Measurements from ENCODE around the gene AUTS2.

Gene AUTS2

GRCh38 chr7:69684369-69685292 lies 86.4 kb downstream of the AUTS2 start:
- no peak for DNase-seq (ENCODE audit: low read depth in 4 of 4, low spot score in 1 of 4)

GRCh38 chr7:69685293-69685631 lies 87.0 kb downstream of the AUTS2 start:
- DNase-seq (ENCODE audit: low read depth in 4 of 4, low spot score in 1 of 4): no peak

- no peak for DNase-seq (ENCODE audit: low read depth in 4 of 4, low spot score in 1 of 4)
Measured at GRCh38 chr7:69686366-69686765, 88.1 kb downstream of the AUTS2 start.

DNA sequence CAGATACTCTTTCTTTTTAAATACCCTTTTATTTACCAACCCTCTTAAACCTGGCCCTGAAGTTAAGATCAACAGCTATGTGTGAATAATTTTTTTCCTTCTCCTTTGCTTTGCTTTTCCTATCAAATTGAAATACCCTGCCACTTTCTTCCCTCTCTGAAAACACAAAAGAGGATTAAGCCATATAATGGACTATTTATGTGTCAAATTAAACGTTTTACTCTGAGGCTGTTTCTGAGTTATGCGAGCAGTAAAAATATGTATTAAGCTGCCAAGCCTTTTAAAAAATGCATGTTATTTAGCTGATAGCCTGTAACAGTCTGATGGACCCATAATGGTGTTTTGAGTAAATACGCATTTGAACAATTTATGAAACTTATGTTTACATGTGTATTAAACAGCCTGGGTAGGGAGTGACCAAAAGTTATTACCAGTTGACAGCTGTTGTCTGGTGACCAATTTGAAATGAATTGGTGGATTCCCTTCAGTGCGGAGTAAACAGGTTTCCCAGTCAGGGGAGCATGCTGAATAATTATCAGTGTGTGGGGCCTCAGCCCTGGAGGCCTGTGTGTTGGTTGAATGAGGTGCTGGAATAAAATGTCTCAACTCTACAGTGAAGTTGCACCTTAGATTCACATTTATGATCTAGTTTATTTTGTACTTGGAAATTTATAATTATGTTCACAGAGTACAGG lies 89.6 kb downstream of the AUTS2 start:
- no peak for DNase-seq (ENCODE audit: low read depth in 4 of 4, low spot score in 1 of 4)

- DNase-seq (ENCODE audit: low read depth in 4 of 4, low spot score in 1 of 4): no peak
Measured at GRCh38 chr7:69690329-69690728, 92.1 kb downstream of the AUTS2 start.

GRCh38 chr7:69691327-69691726 lies 93.1 kb downstream of the AUTS2 start:
- no peak for DNase-seq (ENCODE audit: low read depth in 4 of 4, low spot score in 1 of 4)

DNA sequence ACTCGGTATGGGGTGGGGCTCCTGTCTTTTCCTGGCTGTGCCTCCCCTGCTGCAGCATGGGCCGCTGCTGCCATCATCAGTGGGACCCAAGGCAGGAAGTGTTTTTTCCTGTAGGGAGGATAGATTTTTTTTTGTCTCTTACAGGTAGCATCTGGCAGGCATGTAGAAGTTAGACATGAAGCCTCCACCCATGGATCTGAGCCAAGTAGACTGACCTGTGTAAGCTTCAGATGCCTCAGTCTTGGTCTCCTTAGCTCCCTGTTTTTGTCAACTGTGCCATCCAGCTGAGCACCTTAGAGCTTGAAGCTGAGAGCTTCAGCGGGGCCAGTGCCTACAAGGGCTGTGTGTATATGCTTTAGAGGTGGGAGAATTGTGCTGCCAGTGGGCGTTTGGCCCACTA lies 93.5 kb downstream of the AUTS2 start:
- no peak for DNase-seq (ENCODE audit: low read depth in 4 of 4, low spot score in 1 of 4)

- no peak for DNase-seq (ENCODE audit: low read depth in 4 of 4, low spot score in 1 of 4)
Measured at GRCh38 chr7:69692611-69693010, 94.3 kb downstream of the AUTS2 start.

DNA sequence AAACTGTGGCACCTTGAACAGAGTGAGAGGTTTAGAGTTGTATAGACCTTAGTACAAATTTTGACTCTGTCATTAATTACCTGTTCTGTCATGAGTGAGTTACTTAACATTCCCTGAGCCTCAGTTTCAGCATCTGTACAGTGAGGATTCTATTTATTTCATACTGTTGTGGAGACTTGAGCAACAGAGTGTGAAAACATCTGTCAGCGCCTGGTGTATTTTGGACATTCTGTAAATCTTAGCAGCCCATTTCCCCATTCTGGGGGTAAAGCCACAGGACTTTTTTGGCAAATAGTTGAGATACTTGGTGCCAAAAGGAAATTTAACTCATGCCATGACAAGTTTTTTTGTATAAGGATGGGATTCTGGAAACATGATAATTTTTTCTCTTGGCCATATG lies 94.8 kb downstream of the AUTS2 start:
- no peak for DNase-seq (ENCODE audit: low read depth in 4 of 4, low spot score in 1 of 4)

GRCh38 chr7:69696054-69696591 lies 97.8 kb downstream of the AUTS2 start:
- no peak for DNase-seq (ENCODE audit: low read depth in 4 of 4, low spot score in 1 of 4)

DNA sequence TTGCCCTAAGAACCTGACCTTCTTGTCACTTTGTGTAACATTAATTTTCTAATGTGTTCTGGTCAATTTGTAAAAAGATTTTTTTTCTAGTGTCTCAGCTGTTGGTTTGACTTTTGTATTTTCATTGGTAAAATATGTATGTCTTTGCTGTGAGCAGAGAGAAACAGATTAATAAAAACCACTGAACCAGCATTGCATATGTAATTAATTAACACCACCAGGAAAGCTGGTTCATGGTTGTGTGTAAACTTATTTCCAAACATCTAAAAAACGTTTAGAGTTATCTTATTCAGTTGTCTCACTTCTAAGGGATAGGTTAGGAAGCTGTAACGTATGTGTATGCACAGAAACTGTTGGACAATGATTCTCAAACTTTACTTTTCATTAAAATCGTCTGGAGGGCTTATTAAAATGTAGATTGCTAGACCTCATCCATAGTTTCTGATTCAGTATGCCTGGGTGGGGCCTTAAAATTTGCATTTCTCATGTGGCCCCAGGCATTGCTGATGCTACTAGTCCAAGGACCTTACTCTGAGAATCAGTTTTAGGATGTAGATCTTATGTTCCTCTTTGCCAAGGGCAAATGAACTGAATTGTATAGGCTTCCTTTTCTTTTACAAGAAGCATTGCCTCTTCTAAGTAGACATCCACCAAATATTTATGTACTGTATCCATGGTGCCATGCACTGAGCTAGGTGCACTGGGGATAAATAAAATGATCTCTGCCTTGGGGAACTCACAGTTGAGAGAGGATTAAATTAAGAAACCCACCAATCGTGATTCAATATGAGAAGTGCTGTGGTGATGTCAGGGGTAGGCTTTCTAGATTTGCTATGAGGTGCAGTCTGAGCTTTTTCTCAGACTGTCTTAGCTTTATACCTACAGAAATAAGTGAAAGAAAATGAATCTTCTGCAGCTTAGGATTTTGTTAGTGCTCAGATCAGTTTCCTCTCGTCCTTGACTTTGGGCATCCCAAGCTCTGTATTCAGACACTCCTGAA lies 98.7 kb downstream of the AUTS2 start:
- no peak for DNase-seq (ENCODE audit: low read depth in 4 of 4, low spot score in 1 of 4)

DNA sequence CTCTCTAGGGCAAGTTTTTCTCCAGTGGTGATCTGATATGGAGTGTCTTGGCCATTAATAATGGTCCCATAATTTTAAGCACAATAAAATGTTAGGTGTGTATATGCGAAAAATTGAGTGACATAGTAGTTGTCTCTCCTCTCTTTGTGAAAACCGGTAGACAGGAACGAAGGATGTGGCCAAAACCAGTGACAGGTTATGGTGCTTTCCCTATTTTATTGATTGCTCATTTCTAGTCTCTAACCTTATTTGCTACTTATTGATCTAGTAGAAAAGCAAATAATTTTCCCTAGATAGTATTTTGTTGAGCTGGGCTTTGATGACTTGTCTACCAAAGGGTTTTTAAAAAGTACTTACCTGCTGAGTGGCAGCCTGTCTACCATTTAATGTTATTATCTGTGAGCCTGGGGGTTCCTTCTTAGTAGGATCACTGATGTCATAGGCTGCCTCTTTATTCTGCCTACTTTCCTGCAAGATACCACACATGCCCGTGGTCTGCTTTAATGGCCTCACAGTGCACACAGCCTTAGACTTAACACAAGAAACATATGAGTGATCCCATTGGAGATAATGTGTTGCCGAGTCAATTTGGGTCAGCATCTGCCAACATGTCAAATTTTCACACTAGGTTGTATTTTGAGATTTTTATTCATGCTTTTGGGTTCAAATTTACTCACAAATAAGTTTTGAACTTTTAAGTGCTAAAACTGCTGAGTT lies 100.0 kb downstream of the AUTS2 start:
- DNase-seq (ENCODE audit: low read depth in 4 of 4, low spot score in 1 of 4): no peak

GRCh38 chr7:69699931-69700330 lies 101.7 kb downstream of the AUTS2 start:
- no peak for DNase-seq (ENCODE audit: low read depth in 4 of 4, low spot score in 1 of 4)

DNA sequence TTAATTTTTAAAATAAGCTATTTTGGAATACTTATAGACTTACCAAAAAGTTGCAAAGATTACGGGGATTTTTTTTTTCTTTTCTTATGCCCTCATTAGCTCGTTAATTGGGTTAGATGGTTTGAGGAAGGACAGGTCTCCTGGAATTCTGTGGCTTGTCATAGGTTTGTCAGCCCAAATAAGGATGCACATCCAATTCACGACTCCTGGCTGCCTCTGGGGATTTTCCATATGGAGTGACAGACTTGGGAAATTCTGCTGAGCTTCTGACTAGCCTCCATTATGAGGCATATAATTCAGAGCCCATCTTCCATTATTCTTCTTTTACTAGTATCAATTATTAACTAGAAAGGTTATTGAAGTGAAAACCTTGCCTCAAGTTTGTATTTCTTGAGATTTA lies 102.1 kb downstream of the AUTS2 start:
- no peak for DNase-seq (ENCODE audit: low read depth in 4 of 4, low spot score in 1 of 4)

DNA sequence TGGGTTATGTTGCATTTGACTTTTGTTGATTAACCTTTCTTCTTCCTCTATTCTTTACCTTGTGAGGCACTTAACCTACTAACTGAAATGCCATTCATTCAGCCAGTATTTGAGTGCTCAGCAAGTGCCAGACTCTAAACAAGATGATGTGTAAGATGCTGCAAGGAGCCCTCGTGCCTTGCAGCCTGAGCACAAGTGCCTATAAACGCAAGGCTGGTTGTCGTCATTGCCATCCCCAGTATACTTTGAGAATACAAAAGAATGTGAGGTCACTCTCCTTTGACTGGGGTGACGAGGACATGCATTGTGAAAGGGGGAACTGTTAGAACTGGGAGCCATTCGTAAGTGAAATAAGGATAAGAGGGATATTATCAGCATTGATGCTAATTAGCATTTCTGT lies 103.0 kb downstream of the AUTS2 start:
- DNase-seq (ENCODE audit: low read depth in 4 of 4, low spot score in 1 of 4): no peak

GRCh38 chr7:69702357-69702756 lies 104.1 kb downstream of the AUTS2 start:
- no peak for DNase-seq (ENCODE audit: low read depth in 4 of 4, low spot score in 1 of 4)

DNA sequence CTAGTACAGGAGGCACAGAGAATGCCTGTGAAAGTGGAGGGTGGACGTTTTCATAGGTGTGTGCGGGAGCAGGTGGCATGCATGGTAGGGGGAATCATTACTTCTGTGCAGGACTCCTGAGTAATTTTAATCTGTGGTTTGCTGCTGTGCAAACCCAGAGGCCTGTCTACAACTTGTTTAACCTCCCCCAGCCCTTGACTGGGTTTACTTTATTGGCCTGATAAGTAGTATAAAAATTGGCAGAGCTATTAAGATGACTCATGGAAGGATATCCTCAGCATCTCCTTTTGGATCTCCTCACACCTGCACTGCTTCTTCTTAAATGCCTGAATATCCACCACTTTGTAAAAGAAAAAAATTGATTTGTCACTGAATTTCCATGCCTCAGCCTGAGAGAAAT lies 104.8 kb downstream of the AUTS2 start:
- DNase-seq (ENCODE audit: low read depth in 4 of 4, low spot score in 1 of 4): no peak

DNA sequence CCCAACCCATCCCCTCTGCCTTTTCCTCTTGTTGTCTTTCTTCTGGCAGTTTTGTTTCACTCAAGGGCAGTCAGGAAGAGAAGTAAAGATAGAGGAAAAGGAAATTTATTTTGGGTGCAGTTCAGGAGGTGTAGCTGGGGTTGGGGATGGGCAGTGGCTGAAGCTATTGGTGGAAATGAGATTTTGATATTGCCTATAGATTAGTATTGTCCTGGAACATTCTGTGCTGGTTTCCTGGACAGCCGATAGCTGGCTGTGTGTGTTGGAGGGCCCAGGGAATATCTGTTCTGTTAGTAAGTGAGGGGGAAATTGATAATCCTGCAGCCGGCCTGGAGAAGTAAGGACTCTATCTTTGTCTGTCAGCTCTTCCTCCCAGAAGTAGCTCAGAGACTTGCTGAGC lies 107.8 kb downstream of the AUTS2 start:
- DNase-seq (ENCODE audit: low read depth in 4 of 4, low spot score in 1 of 4): no peak

GRCh38 chr7:69708857-69709256 lies 110.6 kb downstream of the AUTS2 start:
- DNase-seq (ENCODE audit: low read depth in 4 of 4, low spot score in 1 of 4): no peak

DNA sequence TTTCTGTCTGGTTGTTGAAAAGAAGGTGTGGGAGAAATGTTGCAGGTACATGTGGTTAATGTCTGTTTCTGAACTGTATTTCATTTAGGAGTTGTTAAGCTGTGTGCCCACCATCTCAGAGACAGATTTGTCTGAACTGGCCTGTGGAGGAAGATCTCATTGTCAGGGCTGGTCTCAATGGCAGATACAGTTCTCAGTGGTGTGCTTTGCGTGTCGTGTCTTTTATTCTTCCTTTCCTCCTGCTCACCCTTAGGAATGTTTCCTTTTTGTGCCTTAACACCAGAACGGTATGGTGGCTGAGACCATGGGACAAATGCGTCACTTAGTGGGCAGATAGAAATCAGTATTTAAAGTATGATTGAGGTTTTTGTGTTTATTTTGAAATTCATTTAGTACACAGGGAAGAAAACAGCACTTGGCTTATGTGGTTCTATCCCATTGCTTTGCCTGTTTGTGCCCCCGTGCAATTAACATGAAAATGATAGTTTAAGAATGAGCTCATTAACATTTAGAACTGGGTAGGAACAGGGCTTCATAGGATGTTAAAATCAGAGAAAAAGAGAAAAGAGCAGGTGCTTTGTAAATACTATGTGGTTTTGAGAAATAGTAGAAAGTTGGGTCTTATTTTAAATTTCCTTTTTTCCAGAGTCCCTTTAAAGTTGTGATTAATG lies 112.6 kb downstream of the AUTS2 start:
- DNase-seq (ENCODE audit: low read depth in 4 of 4, low spot score in 1 of 4): no peak
